GM21526 (cell line): ENCODE data around the gene OSGIN1.

Source experiments
- ATAC-seq: cut with Tn5 transposase; IDR thresholded peaks from one replicate; pipeline ENCODE4 v1.9.1; 2021; ENCODE audit warnings: moderate library complexity; ENCODE audit not compliant: unreplicated experiment, low FRiP score

OSGIN1 gene

DNA sequence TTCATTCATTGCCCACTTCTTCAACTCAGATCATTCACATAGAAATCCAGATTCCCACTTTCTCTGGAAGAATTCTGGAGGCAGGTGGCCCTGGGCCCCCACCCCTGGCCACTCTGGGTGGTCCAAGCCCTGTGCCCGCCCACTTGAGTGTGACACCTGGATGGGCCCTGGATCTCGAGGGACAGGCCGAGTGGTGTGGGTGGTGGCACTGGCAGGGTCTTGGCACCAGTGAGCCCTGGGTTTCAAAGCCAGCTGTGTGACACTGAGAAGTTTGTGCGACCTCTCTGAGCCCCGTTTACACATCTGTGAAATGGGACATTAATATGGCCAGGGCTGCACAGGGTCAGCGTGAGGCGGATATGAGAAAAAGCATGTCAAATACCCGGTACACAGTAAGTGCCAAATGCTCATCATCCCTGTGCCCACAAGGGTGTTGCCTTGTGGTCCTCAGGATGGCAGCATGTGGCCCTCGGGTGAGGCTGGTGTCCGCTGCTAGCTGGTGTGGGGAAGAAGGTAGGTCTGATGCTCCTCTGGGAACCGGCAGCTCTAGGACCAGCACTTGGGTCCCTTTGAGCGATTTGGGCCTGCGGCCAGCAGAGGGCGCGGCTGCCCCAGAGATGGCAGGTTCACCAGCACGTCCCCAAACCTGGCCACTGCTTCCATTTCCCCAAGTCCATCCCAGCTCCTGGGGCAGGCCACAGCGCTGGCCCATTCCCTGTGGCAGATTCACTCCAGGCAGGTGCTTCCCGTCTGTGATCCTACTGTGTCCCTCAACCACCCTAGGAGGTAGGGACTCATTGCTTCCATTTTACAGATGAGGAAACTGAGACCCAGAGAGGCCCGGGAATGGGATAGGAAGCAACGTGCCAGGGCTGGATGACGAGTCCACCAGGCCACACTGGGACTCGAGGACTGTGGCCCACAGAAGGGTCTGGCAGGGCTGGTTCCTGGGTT is 3.6 kb downstream of the OSGIN1 start:
- ATAC-seq: no peak

DNA sequence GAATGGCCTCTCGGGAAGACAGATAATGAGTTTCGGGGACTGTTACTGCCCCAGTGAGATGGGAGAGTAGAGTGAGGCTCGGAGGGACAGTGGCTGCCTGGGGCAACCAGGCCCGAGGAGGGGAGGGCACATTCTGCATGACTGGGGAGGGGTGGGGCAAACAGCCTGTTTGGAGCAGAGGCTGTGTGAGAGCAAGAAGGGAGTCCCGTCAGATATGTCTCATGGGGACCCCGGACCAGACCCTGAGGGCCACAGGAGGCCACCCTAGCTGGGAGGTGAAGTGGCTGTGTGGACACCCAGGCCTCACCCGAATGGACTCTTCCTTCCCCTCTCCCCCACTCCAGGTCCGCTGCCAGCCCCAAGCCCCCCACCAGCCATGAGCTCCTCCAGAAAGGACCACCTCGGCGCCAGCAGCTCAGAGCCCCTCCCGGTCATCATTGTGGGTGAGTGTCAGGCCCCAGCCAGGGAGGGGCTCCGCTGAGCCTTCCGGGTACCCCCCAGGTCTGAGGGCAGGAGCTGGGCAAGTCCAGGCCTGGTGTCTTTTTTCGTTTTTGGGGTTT is 4.3 kb downstream of the OSGIN1 start:
- ATAC-seq: no peak

DNA sequence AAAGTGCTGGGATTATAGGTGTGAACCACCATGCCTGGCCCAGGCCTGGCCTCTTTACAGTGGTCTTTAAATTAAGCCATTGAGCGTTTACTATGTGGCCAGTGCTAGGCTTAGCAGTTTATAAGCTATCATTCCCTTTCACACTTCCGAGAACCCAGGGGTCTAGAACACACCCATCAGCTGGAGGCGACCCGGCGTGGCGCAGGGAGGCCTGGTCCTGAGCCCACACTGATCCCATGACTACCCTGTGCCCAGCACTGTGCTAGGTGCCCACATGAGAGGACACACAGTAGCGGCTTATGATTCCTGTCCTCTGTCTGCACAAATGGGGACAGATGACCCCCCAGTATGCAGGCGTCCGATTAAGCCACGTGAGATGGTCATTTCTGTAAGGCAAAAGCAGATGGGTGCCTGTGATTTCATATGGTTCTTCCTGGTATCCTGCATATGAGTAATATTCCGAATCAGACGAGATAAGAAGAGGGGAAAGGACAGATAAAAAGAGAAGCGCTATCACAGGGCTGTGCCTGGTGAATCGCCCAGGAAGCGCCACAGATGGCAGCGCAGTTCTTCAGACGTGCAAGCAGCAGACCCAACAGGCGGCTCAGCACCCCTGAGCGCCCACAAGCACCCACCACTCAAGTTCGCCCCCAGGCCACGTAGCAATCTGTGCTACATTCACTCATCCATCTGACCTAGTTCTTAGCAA is 5.3 kb downstream of the OSGIN1 start:
- no peak for ATAC-seq

DNA sequence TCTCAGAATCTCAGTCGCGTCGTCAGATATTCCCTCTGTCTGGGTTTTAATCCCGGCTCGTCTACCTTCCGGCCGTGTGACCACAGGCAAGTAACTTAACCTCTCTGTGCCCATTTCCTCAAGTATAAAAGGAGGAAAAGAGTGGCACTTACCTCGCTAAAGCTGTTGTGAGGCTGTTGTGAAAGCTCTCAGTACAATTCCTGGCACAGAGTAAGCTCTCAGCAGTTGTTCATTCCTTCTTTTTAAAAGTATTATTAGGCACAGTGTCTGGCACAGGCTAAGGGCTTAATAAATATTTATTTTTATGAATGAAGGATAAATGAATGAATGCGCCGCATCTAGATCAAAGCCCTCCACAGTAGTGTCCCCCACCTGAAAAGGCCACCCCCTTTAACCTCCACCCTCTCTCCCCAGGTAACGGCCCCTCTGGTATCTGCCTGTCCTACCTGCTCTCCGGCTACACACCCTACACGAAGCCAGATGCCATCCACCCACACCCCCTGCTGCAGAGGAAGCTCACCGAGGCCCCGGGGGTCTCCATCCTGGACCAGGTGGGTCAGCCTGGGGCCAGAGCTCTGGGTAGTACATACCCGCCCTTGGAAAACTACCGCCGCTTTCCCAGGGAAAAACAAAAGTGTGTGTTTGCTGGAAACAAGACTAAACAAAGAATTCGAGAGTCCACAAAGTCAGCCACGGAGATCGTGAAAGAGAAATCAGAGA is 6.0 kb downstream of the OSGIN1 start:
- ATAC-seq: no peak

- no peak for ATAC-seq
These were observed 6.8 kb downstream of the OSGIN1 start for GRCh38 chr16:83959656-83960434.

GRCh38 chr16:83960521-83961249 is 7.6 kb downstream of the OSGIN1 start:
- no peak for ATAC-seq

GRCh38 chr16:83961591-83961990 is 8.6 kb downstream of the OSGIN1 start:
- no peak for ATAC-seq

DNA sequence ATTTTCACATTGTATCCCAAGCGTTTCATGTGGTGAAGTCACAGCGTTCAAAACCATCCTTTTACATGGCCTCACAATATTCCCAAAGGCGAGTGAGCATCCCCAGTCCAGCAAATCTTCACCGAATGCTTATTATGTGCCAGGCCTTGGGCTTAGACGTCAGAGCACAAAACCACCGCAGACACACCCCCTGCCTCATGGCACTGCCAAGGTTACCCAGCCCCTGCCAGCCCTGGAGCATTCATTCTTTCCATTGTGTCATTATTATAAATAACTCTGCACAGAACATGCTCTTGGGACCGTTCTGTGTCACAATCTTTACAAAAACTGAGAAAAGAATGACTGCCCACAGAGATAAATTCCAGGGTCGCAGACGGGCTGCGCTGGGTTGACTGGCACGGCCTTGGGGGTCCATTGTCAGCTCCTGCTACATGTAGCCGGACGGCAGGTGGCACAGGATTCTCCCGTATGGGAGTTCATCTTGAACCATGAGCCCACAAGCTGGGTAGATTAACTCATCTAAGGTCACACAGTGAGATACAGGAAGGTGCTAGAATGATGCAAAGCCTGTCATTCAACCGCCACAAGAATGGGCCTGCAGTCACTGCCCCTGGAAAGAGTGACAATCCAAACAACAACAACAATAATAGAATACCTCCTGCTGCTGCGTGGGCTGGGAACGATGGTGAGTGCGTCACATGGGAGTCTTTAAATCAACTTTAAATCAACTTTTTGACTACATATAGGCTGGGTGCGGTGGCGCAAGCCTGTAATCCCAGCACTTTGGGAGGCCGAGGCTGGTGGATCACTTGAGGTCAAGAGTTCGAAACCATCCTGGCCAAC is 10.5 kb downstream of the OSGIN1 start:
- ATAC-seq: no peak

GRCh38 chr16:83964684-83965443 is 11.8 kb downstream of the OSGIN1 start:
- no peak for ATAC-seq

- no peak for ATAC-seq
These were observed 12.6 kb downstream of the OSGIN1 start for GRCh38 chr16:83965444-83966152.

DNA sequence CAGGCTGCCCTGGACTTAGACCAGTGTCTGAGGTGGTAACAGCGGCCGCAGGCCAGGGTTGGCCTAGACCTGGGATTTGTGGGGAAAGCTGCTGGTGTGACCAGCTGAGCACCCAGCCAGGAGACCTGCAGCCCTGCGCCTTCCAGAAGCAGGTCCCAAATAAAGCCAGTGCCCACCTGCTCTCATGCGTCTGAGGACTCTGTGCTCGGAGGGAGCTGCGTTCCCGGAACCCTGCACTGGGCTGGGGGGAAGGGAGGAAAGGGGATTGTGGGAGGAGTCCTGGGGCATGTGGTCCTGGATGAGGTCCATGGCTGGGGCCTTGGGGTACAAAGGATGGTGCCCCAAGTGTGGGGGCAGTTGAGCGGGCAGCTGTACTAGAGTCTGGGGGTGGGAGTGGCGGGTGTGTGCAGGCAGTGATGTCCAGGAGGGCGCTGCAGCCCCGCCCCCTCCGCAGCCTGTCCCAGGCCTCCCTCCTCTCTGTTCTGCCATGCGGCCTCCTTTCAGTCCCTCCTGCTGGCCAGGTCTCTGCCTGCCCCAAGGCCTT is 13.2 kb downstream of the OSGIN1 start:
- no peak for ATAC-seq

DNA sequence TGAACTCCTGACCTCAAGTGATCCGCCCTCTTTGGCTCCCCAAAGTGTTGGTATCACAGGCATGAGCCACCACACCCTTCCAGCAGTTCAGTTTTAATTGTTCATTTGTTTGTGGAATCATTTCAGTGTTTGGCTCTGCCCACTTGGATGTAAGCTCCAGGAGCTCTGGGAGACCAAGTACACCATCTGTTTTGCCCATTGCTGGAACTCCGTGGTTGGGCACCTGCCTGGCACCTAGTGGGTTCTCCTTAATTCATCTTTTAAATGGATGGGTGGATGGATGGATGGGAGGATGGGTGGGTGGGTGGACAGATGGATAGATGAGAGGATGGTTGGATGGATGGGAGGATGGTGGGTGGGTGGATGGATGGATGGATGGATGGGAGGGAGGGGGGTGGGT is 14.1 kb downstream of the OSGIN1 start:
- no peak for ATAC-seq

DNA sequence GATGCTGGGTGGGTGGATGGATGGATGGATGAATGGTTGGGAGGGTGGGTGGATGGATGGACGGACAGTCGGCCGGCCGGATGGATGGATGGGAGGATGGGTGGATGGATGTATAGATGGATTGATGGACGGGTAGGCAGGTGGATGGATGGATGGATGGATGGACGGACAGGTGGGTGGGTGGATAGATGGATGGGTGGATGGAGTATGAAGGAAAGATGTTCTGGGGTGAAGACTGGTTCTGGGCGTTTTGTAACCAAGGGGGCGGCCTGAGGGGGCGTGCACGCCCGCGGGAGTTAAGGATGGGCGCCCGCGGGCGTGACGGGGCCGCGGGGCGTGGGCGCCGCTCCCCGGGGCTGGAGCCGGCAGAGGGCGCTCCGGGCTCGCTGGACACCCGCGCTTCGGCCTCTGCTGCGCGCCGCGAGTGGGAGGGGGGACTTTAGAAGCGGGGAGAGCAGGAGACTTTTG is 14.8 kb downstream of the OSGIN1 start, which contains the start of gene NECAB2:
Gene NECAB2, plus strand, starts transcription at position 407 of the 468 bp plus-strand sequence. CDS start 405 bp downstream, outside the sequence.
- no peak for ATAC-seq

- no peak for ATAC-seq
These were observed 15.3 kb downstream of the OSGIN1 start for GRCh38 chr16:83968306-83968851.

DNA sequence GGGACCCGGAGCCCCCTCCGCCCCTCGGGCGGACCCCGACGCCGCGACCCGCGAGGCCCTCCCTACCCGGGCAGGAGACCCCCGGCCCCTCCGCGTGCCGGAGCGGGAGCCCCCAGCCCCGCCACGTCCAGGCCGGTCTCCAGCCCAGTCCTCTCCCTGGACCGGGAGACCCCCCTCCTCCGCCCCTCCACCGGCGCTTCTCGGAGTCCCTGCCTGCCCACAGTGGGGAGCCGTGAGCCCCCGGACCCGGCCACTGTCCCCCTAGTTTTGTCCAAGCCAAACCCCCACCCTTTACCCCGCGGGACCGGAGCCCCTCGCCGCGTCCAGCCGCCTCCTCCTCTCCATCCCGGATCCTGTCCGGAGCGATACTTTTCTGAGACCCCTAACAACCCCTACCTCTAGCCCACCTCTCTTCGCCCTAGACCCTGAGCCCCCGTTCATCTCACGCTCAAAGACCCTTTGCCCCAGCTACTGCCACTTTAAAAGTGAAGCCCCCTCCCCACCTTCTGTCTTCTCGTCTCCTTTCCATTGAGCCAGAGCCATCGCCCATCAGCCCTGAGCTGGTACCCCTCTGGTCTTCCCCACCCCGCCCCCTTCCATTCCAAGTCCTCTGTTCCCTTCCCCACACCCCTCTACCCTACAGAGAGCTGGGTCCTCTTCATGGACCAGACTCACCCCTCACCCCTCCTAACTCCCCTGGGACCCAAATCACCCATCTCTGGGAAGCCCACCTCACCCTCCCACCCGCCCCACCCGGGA is 16.0 kb downstream of the OSGIN1 start:
- ATAC-seq: no peak
